HG02642 (cell line): ENCODE data around the gene FHAD1.
"Not testable (repeated sequence)": the region's sequence is repeated elsewhere in the genome, so short reads cannot be mapped to it uniquely, and the experiment has no call there.

Experiments used
- ATAC-seq: cut with Tn5 transposase; IDR thresholded peaks from one replicate; pipeline ENCODE4 v1.9.1; 2021; ENCODE audit warnings: mild to moderate bottlenecking; ENCODE audit not compliant: unreplicated experiment, poor library complexity

Gene FHAD1

GRCh38 chr1:15357612-15358207 is 110.7 kb downstream of the FHAD1 start:
- ATAC-seq, result no peak

- ATAC-seq, result no peak
Observed at GRCh38 chr1:15358565-15359133, 111.6 kb downstream of the FHAD1 start.

DNA sequence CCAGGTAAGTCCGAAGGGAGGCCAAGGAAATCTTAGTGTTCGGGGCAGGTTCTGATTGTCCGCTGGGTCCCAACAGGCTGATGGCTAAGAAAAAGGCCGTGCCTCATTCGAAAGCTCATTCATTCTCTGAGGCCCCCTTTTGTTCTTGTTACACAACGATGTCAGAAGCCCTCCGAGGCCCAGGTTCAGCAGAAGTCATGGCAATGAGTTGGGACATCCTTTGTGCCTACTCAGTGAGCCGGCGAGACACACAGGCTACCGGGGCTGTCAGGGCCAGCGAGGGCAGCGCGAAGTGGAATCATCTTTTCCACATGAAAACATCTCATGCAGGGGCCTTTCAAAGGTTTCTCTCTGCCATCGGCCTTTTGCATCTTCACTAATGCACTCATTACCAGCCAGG is 113.7 kb downstream of the FHAD1 start:
- no peak for ATAC-seq

GRCh38 chr1:15362096-15362736 is 115.2 kb downstream of the FHAD1 start:
- no peak for ATAC-seq

DNA sequence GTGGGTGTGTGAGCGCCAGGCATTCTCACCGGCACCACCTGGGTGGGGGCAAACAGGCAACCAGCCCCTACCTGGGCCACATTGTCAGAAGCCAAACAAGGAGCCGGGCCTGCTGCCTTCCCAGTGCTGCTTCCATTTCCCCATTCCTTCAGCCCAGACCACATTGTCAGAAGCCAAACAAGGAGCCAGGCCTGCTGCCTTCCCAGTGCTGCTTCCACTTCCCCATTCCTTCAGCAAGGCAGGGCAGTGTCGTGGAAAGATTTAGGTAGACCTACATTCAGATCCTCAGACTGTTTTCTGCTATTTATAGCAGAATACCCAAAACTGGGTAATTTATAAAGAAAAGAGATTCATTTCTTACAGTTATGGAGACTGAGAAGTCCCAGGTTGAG is 115.7 kb downstream of the FHAD1 start:
- no peak for ATAC-seq

DNA sequence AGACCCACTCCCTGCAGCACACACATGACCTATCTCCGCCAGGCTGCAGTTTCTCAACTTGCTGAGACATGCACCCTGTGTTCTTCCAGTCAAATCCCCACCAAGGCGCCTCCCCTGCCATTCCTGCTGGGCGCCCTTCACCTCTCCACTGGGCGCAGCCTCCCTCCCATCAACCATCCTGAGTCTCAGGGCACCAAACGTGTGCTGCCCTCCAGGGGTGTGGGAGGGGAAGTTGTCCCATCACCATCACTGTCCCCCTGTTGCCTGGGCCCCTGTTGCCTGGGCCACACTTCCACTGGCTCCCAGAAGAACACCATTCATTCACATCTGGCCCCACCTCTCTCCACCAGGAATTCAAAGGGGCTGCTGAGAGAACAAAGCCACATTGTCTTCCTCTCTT is 117.7 kb downstream of the FHAD1 start:
- no peak for ATAC-seq

DNA sequence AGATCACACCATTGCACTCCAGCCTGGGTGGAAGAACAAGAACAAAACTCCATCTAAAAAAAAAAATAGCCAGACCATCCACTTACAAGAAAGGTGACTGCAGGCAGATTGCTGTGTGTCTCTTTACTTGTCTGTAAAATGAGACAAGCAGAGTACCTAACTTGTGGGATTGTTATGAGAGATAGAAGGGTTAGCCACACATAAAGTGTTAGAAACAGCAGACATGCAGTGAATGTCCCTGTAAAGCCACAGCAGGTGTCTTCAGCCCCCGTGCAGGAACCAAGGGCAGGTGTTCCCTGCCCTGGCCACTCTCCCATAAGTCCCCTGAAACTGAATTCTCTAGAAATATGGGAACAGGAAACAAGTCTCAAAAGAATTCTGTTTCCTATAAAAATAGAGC is 121.9 kb downstream of the FHAD1 start:
- no peak for ATAC-seq

DNA sequence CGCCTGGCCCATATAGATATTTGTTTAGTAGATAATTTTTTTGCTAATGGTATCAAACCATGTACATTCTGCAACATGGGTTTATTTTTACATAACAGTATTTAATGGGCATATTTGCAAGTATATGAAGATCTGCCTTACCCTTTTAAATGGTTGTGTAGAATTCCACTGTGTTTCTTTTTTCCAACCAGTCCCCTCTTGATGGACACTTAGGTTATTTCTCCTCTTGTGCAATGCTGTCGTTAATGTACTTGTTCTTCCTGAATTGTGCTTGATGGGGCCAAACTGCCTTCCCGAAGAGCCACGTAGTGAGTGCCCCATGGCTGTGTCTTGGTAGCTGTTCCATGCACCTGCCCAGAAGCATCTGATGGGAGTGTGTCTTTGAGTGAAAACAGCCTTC is 123.2 kb downstream of the FHAD1 start:
- ATAC-seq, result no peak

DNA sequence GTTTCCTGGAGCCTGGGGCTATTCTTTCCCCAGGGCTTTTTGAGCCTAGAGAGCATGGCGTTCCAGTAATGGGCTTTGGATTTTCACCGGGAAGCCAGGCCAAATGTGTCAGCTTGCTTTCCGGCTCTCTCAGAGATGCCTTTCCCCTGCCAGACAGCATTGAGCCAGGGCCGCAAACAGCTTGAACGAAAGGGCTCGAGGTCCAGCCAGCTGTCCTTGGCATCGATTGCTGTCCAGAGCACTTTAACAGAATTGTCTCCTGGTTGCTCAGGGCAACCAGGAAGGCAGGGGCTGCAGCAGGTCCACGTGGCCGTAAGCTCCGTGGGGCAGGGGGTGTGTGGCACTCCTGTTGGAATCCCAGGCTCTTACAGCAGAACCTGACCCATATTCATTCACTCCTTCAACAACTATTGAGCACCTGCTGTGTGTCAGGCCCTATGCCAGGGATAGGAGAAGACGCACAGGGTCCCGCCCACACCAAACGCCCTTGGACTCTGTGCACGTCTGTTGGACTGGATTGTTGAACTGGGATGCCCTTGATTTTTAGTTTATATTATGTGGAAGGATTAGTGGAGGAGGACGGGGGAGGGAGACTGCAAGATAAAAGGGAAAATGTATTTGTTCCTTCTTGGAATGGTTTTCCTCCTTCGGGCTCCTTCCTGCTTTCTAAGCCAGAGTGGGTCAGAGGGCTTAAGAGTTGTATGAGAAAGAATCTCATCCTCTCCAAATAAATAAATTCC is 123.9 kb downstream of the FHAD1 start:
- no peak for ATAC-seq

GRCh38 chr1:15371610-15372545 is 124.9 kb downstream of the FHAD1 start:
- no peak for ATAC-seq

GRCh38 chr1:15378729-15379128 is 131.7 kb downstream of the FHAD1 start:
- no peak for ATAC-seq

DNA sequence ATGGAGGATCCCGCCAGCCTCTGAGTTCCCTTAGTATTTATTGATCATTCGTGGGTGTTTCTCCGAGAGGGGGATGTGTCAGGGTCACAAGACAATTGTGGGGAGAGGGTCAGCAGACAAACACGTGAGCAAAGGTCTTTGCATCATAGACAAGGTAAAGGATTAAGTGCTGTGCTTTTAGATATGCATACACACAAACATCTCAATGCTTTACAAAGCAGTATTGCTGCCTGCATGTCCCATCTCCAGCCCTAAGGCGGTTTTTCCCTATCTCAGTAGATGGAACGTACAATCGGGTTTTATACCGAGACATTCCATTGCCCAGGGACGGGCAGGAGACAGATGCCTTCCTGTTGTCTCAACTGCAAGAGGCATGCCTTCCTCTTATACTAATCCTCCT is 132.1 kb downstream of the FHAD1 start:
- not testable (repeated sequence) for ATAC-seq

- ATAC-seq, result no peak
Observed at GRCh38 chr1:15380601-15381508, 133.8 kb downstream of the FHAD1 start.

DNA sequence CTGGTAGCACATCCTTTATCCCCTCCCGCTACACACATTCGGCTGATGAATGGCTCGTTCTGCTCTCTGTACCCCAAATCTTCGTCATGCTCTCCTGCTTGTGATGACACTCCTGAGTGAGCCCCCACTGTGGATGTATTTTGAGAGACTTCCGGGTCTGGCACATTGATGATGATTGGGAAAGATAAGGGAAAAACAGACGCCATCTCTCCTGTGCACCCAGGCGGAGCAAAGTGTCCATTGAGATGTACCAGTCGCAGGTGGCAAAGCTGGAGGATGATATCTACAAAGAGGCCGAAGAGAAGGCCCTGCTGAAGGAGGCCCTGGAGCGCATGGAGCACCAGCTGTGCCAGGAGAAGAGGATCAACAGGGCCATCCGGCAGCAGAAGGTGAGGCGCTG is 134.8 kb downstream of the FHAD1 start:
- no peak for ATAC-seq

DNA sequence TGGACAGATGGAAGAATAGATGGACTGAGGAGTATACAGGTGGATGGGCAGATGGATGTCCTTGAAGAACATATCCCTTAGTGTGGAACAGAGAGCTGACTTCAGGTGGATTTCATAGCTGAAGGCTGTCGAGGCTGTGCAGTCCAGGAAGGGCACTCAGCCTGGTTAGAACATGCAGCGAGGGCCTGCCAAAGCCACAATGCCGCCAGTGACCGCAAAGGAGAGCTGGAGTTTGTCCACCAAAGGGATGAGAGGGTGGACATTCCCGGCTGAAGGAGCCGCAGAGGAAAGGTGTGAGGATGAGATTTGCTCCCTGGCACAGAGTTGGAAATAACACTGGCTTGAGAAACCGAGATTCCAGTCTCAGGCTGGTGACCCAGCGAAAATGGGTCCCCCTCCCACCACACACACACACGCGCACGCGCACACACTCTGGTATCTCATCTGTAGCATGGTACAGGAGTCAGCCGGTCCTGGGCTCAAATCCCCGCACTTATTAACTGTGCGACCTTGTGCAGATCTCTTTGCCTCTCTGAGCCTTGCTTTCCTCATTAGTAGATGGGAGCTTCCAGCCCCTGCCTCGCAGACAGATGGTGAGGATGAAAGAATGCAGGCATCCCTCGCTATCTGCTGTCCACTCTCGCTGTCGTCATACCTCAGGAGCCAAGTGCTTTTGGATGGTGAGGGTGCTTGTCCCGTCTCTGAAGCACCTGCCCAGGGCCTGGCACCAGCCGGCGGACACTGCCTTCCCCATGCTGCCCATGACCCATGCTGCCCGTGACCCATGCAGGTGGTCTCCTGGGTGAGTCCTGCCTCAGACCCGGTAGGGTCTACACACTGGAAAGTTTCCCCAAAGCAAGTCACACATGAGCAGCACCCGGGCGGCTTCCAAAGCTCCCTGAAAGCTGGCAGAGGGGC is 135.8 kb downstream of the FHAD1 start:
- no peak for ATAC-seq

- ATAC-seq, result no peak
Observed at GRCh38 chr1:15383810-15384209, 136.8 kb downstream of the FHAD1 start.

DNA sequence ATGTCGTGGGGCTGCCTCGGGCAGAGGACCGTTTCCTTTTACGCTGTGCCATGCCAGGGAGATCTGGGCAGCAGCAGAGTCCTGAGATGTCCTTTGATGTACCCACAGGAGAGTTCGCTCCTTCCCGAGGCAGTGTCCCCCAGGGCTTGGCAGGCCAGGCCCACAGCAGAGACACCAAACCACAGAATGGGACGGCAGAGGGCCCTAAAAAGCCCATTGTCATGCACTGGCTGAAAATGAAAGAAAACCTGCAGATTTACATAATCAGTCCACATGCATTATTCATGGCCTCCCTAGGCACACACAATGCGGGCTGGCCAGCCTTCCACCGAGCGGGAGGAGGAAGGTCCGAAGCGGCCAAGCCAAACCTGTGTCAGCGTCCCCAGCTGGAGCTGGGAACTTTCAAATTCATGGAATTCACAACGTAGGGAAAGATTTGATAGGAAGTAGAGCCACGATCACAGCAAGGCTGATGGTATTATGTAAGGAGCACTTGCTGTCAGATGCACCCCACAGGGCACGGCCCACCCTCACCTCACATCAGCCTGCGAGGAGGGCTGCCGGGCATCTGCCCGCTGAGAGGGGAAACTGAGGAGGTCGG is 137.4 kb downstream of the FHAD1 start:
- peak; percentile 70 for ATAC-seq

DNA sequence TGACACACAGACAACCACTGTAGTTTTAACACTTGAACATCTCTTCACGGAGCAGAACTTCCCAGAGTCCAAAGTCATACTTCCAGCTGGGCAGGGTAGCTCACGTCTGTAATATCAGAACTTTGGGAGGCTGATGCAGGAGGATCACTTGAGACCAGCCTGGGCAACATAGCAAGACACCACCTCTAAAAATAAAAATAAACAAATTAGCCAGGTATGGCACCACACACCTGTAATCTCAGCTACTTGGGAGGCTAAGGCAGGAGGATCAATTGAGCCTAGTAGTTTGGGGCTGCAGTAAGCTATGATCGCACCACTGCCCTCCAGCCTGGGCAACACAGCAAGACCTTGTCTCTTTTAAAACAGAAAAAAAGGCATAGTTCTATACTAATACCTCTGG is 138.4 kb downstream of the FHAD1 start:
- ATAC-seq, result no peak
